Middle frontal gyrus (tissue), 1 donor: ENCODE results near the gene TGFBR1.

Experiments
- DNase-seq: peaks from one replicate; pipeline ENCODE4 v3.0.0-alpha.2; 2015; ENCODE audit warnings: low spot score; ENCODE audit errors: extremely low spot score

Gene TGFBR1

GRCh38 chr9:99169086-99169485, 64.2 kb downstream of the TGFBR1 start:
- no peak for DNase-seq

GRCh38 chr9:99169982-99170761, 65.3 kb downstream of the TGFBR1 start:
- no peak for DNase-seq

GRCh38 chr9:99171225-99172123, 66.6 kb downstream of the TGFBR1 start:
- no peak for DNase-seq

GRCh38 chr9:99172124-99173091, 67.5 kb downstream of the TGFBR1 start:
- DNase-seq: no peak

- DNase-seq: no peak
Measured at GRCh38 chr9:99173570-99174504, 68.9 kb downstream of the TGFBR1 start.

GRCh38 chr9:99176527-99177013, 71.7 kb downstream of the TGFBR1 start:
- DNase-seq: no peak

- no peak for DNase-seq
Measured at GRCh38 chr9:99177576-99178366, 72.9 kb downstream of the TGFBR1 start.

- DNase-seq: no peak
Measured at GRCh38 chr9:99178912-99179872, 74.3 kb downstream of the TGFBR1 start.

GRCh38 chr9:99180199-99180598, 75.3 kb downstream of the TGFBR1 start:
- DNase-seq: no peak

- DNase-seq: no peak
Measured at GRCh38 chr9:99180662-99181061, 75.7 kb downstream of the TGFBR1 start.

GRCh38 chr9:99181206-99181605, 76.3 kb downstream of the TGFBR1 start:
- DNase-seq: no peak

GRCh38 chr9:99181621-99182020, 76.7 kb downstream of the TGFBR1 start:
- no peak for DNase-seq

GRCh38 chr9:99182356-99182755, 77.4 kb downstream of the TGFBR1 start:
- DNase-seq: no peak

GRCh38 chr9:99183616-99184015, 78.7 kb downstream of the TGFBR1 start:
- DNase-seq: no peak

GRCh38 chr9:99184110-99184474, 79.2 kb downstream of the TGFBR1 start:
- no peak for DNase-seq

GRCh38 chr9:99184475-99185347, 79.8 kb downstream of the TGFBR1 start:
- peak; percentile 81 for DNase-seq

- no peak for DNase-seq
Measured at GRCh38 chr9:99185348-99185632, 80.4 kb downstream of the TGFBR1 start.
